ENCODE measurements around the gene LASP1.

Gene LASP1

DNA sequence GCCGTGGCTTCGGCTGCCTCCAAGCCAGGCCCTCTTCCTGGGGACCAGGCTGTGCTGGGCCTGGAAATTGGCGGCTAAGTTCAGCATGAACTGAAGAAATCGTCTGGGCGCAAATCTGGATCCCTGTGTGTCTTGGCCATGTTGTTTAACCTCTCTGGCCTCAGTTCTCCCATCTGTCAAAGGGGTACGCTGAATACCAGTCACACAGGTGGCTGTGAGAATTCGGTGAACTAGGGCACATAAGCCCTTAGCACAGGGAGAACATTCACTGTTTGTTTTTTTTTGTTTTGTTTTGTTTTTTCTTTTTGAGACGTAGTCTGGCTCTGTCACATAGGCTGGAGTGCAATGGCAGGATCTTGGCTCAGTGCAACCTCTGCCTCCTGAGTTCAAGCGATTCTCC is 19.0 kb downstream of the LASP1 start:
- no peak for DNase-seq (ENCODE audit: low read depth)

DNA sequence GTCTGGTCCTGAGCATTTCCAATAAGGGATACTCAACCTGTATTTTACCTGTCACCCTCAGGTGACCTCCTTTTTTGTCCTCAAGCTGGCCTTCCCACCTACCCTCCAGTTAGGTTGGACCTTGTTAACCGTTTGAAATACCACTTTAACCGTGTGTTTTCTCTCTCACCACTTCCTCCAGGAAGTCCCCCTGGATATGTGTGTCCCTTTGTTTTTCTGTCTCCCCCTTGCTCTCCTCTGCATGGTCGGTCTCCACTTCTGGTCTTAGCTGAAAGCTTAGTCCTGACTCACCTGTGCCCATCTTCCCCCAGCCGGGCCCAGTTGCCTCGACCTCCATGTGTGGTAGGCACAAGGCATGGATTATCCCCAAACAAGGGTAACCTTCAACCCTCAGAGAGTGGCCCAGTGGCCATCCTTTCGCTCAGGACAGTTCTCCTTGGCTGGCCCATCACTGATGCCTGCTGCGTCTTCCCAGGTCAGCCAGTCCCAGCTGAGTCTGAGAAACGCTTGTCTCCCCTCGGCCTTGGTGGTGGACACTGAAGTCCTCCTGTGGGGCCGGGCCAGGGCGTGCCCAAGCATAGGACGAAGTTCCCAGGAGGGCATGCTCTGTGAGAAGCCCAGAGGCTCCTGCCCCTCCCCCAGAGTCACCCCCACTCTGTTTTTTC is 20.0 kb downstream of the LASP1 start:
- DNase-seq (ENCODE audit: low read depth) = no peak

DNA sequence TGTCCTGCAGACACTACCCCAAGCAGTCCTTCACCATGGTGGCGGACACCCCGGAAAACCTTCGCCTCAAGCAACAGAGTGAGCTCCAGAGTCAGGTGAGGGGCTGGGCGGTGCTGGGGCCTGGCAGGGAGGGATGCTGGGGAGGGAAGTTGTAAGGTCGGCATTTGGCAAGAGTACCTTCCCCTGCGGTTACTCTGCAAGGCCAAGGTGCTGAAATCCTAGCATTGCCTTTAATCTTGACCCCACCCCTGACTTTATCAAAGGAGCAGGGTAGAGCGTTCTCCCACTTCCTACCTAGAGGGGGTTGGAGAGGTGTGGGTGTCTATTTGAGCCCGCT is 20.5 kb downstream of the LASP1 start:
- DNase-seq (ENCODE audit: low read depth) = no peak

DNA sequence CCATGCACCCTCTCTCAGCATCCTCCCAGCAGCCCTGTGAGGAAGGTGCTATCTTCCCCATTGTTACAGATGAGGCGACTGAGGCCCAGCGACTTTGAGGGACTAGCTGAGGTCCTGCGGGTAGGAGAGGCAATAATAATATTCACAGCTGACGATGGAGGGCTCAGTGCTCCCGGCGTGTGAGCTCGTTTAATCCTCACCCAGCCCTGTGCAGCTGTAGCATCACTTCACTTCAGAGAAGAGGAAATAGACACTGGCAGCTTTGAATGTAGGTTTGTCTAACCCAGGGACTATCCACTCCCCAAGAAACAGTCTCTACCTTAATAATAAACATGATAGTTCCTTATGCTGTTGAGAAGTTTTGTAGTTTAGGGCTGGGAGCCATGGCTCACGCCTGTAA is 21.6 kb downstream of the LASP1 start:
- DNase-seq (ENCODE audit: low read depth) = no peak

DNA sequence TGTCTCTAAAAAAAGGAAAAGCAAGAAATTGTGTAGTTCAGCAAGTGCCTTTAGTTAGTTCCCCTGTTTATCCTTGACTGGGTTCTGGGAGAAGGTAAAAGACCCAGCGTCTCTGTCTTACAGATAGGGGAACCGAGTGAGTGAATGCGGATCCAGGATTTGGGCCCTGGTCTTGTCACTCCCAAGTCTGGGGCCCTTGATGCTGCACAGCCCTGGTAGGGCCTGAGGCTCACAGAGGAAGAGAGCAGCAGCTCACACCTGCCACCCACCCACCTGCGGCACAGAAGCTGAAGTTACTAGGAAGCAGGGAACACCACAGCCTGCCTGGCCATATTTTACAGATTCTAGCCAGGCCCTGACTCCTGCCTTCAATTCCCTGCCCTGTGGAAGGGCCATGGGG is 22.2 kb downstream of the LASP1 start:
- no peak for DNase-seq (ENCODE audit: low read depth)

DNA sequence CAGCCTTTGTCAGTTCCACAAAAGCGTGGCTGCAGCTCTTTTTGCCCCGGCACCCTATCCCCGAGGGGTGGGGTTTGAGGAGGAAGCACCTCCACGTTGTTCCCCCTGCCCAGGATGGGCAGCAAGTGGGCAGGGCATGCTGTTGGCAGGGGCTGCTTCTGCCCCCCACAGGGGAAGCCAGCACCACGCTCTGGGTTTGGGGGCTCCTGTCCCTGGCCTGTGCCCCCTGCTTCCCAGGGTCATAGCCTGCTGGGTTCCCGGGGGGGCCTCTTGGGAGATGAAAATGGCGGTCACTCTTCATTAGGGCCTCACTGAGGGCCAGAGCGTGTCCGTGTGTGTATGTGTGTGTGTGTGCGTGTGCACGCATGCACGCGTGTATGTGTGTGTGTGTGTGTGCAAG is 22.8 kb downstream of the LASP1 start:
- DNase-seq (ENCODE audit: low read depth) = no peak

DNA sequence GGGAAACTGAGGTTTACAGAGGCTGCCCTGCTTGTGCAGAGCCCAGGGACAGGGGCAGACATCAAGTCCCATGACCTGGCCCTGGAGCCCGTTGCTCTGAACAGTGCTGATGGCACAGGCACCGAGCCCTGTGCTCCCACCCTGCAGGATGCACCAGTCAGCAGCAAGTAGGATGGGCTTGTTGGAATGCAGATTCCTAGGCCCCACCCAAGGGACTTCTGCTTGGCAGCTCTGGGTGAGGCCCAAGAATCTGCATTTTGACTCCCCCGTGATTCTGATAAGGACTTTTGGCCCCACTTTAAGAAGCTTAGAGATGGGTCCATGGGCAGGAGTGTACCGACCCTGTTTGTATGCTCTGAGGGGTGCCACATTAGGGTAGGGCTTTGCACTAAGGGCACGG is 23.3 kb downstream of the LASP1 start:
- no peak for DNase-seq (ENCODE audit: low read depth)

DNA sequence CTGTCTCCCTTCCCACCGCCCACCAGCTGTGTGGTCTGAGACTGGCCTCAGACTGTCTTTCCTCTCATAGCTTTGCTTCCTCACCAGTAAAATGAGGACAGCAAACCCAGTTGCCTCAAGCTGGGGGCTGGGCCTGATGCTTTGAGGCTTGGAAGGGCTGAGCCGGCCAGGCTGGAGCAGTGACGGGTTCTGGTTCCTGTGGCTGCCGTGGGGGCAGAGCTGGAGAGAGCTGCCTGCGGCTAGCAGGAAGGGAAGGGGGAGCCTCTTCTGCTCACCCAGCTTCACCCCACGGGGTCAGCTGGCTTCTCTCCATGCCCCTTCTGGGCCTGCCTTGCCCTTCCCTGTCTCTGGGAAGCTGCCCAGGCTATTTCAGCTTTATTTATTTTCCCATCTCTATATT is 23.7 kb downstream of the LASP1 start:
- DNase-seq (ENCODE audit: low read depth) = no peak

DNA sequence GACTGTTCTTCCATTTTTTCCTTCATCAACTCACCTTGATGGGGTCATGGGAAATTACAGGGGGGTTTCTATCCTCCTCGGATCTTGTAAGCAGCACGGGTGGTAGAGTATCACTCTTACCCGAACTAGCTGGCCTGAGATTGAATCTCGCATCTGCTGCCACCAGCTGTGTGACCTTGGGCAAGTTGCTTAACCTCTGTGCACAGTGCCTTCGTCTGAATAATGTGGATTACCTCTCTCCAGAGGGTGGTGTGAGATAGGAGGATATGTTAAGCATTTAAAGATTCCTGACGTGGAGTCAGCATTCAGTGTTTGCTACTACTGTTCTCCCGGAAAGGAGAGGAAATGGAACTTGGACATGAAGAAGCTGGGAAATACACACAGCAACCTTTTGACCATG is 24.4 kb downstream of the LASP1 start:
- DNase-seq (ENCODE audit: low read depth) = no peak

DNA sequence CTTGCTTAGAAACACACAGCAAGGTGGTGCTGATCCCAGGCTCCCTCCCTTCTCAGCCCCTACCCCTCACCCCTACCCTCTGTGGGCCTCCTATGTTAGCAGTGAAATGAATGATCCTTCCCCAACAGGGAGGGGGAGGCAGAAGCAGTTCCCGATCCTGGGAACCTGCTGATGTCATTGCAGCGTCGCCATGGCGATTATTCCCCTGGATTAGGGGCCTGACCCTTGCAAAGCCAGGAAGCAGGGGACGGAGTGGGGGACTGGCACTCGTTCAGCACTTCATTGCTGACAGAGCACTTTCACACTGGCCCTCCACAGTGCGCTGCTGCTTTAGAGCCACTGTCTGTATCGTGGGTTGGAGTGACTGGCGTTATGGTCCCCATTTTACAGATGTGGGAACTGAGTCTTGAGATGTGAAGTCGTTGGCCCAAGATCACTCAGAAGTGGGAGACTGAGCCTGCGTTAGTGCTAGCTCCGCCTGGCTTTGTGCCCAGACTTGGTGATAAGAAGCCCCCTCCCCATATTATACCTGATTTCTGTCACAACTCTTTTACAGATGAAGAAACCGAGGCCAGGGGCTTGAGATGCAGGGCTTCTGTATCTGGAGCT is 26.6 kb downstream of the LASP1 start:
- no peak for DNase-seq (ENCODE audit: low read depth)

DNA sequence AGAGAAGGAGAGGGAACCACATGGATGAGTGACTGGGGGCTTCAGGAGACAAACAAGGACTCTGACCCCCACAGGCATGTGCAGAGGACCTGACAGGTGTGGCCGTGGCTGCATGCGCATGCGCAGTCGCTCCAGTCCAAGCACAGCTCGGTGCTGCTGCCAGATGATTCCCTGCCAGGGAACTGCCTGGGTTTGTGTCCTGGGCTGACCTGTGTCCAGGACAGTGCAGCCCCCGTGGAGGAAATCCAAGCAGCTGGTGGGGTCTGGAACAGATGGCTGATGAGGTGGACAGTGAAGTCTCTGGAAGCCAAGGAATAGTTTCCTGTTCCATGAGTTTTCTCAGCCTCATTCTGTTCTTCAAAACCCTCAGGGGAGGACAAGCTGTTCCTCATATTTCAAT is 27.3 kb downstream of the LASP1 start:
- DNase-seq (ENCODE audit: low read depth) = no peak

DNA sequence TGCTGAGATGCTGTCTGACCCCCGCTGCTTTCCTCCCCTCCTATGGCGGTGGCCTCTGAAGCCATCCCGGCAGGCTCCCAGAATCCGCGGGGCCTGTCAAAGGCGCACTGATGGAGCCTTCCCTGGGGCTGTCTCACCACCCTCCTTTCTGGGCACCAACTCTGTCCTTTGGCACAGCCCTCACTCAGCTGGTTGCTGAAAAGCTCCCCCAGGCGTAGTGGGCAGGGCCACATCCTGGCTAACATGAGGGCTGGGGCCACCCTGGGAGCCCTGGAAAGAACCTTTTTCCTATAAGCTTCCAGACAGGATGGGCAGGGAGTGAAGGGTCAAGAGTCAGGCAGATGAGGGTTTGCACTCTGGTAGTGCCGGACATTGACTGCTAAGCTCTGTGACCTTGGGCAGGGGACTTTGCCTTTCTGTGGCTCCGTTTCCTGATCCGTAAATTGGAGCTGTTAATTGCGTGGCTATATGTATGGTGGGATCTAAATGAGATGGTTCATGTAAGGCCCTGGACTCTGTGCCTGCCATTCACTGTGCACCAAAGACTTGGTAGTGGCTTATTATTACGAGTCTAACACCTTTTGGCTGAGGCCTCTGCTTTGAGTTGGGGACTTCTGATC is 27.9 kb downstream of the LASP1 start:
- DNase-seq (ENCODE audit: low read depth) = no peak

DNA sequence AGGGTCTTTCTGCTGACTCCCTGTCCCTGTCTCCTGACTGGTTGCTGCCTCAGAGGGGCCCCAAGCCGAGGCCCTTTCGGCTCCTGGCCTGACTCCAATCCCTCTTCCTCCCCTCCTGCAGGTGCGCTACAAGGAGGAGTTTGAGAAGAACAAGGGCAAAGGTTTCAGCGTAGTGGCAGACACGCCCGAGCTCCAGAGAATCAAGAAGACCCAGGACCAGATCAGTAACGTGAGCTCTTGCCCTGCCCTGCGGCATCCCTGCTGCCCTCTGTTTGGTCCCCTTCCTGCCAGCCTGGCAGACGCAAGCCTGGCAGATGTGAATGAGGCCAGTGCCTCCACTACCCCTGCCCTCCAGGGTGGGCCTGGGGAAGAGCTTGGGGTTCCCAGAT is 28.4 kb downstream of the LASP1 start:
- no peak for DNase-seq (ENCODE audit: low read depth)

DNA sequence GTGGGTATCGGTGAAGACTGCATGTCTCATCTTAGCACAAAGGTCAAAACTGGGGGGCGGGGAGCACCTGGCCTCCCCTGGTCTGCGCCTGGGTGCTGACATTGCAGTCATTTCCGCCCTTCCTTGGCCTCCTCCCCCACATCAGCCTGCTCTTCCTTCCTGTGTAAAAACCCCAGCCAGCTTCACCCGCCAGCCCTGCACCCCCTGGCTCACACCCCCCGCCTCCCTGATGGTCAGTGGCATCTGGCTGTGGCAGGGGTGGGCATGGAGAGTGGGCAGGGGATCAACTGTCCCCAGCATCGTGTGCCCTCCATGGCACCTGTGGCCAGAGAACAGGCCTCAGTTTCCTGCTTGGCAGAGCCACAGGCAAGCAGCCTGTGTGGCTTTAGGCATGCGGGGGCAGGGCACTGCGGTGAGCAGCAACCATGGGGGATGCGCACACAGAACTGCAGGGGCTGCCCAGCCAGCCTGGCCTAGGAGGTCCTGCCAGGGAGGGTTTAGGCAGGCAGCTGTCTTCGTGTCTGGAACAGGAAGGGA is 29.0 kb downstream of the LASP1 start:
- peak; percentile 75 for DNase-seq (ENCODE audit: low read depth)

DNA sequence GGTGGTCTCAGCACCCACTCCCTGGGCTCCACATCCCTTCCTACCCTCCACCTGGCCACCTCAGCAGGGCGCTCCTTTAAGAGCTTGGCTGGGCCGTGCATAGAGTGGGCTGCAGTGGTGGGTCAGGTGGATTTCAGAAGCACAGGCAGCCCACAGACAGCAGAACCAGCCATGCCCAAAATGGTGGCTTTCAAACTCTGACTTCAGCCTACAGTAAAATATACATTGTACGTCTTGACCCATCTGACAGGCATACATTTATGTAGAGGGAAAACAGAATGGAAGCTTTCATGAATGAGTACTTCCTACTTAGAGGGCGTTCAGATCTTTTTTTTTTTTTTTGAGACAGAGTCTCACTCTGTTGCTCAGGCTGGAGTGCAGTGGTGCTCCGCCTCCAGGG is 29.6 kb downstream of the LASP1 start:
- no peak for DNase-seq (ENCODE audit: low read depth)

DNA sequence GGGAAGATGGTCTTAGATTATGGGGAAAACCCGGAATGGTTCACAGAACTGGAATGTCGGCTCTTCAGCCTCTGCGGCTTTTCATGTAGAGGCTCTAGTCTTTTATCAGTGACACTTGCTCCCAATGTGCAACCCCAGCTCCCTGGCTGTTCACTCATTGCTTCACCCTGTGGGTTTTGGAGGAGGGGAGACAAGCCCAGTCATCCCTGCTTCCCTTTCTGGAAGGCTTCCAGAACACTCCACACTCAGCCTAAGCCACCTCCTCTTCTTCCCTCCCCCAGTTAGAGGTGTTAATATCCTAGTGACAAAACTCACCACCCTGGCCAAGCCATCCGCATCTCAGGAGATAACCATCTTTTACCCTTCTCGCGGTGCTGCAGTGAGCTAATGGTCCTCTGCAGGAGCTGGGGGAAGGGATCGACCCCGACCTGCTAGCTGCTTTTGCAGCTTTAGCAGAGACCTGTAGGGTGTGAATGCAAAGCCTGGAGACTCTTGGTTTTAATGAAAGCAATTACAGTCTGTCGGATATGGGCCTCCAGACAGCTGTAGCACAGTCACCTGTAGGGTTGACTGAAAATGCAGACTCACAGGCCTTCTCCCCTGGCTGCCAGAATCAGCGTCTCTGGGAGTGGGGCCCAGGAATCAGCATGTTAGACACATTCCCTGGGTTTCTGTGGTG is 31.3 kb downstream of the LASP1 start:
- DNase-seq (ENCODE audit: low read depth) = no peak

DNA sequence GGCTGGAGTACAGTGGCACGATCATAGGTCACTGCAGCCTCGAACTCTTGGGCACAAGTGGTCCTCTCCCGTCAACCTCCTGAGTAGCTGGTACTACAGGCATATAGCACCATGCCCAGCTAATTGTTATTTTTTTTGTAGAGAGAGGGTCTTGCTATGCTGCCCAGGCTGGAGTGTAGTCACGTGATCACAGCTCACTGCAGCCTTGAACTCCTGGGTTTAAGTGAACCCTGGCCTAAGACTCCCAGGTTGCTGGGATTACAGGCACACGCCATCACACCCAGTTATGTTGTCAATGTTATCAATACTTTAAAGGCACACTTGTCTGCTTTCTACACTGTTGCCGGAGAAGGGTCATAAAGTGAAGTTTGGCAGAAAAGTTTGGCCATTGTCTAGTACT is 33.5 kb downstream of the LASP1 start:
- DNase-seq (ENCODE audit: low read depth) = no peak

DNA sequence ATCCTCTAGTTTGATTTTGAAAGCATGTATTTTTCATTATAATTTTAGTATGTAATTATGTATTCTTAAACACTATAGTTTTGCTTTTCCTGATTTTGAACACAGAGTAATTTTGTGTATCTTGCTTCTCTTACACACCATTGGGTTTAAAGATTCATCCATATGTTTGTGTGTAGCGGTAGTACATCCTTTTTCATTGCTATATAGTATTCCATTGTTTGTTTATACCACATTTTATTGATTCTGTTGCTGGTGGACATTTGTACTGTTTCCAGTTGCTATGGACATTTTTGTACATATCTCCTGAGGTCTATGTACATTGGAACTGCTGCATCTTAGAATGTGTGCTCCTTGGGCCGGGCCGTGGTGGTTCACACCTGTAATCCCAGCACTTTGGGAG is 35.0 kb downstream of the LASP1 start:
- no peak for DNase-seq (ENCODE audit: low read depth)

DNA sequence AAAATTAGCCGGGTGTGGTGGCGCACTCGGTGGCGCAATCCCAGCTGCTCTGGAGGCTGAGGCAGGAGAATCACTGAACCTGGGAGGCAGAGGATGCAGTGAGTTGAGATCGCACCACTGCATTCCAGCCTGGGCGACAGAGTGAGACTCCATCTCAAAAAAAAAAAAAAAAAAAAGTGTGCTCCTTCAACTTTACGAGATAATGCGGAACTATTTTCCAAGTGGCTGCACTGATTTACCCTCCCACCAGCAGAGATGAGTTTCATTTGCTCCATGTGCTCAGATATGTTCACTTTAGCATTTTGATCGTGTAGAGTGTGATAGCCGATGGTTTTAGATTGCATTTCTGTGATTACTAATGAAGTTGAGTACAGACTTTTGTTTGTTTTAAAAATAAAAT is 35.5 kb downstream of the LASP1 start:
- DNase-seq (ENCODE audit: low read depth) = no peak

DNA sequence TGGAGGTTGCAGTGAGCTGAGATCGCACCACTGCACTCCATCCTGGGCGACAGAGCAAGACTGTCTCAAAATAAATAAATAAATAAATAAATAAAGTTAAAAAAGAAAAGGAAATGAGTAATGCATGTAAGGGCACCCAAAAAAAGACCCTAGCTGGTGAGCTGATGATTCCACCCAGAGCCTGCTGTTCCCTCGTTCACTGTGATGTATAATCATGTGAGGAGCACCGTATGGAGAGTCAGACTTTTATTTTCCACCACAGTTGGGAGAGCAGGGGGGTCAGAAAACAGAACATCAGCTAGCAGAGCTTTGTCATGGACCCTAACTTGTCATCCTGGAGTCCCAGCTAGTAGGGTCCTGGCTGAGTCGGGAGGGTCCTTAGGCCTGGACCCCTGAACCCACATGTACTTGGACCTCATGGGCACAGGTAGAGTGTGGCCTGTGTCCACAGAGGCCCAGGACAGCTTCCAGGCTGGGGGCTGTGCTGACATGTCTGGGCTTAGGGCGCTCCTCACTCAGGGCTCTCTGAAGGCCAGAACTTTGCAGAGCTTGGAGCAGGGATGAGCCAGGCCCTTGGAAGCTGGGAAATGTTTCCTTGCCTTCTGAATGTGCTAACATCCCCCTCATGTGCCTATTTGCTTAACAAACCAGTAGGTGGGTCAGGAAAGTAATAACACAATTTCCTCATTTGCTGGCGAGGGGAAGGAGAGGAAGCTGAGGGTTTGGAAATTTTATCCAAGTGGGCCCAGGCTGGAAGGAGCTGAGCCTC is 36.8 kb downstream of the LASP1 start:
- DNase-seq (ENCODE audit: low read depth) = no peak

DNA sequence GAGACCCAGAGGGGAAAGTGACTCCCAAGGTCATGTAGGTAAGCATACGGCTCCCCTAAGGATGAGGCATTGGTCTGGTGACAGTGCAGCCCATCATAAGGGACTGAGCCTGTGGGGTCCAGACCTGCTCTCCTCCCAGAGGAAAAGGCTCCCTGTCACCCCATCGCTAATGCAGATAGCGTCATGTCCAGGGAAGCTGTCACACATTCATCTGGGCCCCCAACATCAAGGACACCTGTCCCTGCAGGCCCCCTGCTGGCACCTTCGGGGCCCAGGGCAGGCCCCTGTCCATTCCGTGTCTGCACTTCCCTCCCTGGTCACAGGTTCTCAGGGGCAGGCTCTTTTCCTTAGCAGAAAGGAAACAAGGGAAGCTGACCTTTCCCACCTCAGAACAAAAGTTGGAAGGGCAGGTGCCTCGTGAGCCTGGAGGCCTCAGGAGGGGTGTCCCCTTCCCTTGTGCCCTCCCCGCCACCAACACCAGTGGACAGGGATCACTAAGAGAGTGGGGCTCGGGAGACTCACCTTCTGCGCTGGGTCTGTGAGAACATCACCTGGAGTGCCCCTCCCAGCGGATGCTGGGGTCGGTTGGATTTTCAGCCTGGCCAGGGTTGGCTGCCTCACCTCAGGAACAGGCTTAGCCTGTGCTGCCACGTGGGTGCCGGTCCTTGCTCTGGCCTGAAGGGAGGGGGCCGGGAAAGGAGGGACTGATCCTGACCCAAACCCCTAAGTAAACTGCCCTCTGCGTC is 38.2 kb downstream of the LASP1 start:
- no peak for DNase-seq (ENCODE audit: low read depth)

DNA sequence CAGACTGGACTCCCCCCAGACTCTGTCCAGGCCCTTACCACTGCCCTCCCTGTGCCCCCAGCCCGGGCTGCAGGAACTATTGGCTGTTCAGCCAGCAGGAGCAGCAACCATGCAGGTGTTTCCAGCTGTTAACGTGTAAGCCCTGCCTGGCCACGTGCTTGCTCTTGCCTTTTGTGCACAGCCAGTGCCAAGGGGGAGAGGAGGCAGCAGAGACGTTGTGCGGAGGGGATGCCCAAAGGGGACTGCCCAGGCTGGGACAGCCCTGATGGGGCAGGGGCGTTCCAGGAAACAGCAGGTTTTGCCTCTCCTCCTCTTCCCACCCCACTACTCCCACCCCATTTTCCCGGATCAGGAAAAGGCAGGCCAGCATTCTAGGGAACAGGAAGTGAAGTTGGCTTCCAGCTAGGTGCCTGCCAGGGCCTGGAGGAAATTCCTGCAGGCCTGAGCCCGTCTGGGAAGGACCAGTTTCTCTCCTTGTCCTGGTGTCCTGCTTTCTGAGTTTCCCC is 38.9 kb downstream of the LASP1 start:
- DNase-seq (ENCODE audit: low read depth) = no peak
